ENCODE results near the gene HOXC11.

Gene HOXC11

DNA sequence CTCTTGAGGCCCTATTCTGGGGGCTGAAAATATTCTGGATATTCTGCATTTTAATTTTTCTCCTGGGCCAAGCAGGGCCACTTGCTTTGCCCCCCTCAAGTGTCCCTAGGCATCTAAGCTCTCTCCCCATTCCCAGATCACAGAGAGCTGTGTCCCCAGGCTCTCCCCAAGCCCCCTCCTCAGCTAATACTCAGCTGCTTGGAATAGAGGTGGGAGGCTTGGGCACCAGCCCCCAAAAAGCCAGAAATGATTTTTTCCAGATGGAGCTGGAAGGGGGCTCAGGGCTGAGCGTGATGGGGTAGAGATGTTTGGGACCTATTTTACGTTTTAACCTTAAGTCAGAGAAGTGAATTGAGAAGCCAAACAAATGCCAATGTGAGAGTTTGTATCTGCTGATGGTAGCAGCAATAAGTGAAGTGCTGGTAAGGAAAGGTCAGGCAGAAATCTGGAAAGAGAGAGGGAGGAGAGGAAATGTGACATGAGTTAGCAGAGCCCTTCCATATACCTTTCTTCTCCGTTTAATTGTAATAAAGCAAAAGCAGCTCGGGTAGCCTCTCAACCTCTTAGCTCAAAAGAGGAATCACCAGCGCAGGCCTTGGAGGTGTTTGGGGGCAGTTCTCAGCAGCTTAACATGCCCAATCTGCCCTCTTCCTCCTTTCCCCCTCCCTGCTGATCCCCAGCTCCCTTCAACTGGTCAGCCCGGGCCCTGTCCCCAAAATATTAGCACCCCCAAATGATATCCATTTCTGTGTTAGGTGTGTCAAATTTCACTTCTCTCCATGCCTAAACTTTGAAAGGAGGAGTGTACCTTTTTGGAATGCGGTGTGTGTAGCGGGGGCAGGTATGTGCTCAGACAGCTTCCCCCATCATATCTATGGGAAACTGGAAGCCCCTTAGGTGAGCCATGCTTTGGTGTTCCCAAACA, 50.3 kb downstream of the HOXC11 start:
- no peak for TF ChIP-seq CTCF (conservative IDR thresholded peaks at IDR 0.05; ENCODE audit: control insufficient read depth, insufficient read depth, low read depth, low read length)
- DNase-seq (ENCODE audit: low read depth): no peak
- H3K4me3 ChIP-seq (ENCODE audit: control insufficient read depth, low read depth, low read length): peak overlapping the region; percentile 33

GRCh38 chr12:54024127-54024526, 51.2 kb downstream of the HOXC11 start:
- peak overlapping the region; percentile 33 for H3K4me3 ChIP-seq (ENCODE audit: control insufficient read depth, low read depth, low read length)
- DNase-seq (ENCODE audit: low read depth): no peak
- TF ChIP-seq CTCF (conservative IDR thresholded peaks at IDR 0.05; ENCODE audit: control insufficient read depth, insufficient read depth, low read depth, low read length): no peak

DNA sequence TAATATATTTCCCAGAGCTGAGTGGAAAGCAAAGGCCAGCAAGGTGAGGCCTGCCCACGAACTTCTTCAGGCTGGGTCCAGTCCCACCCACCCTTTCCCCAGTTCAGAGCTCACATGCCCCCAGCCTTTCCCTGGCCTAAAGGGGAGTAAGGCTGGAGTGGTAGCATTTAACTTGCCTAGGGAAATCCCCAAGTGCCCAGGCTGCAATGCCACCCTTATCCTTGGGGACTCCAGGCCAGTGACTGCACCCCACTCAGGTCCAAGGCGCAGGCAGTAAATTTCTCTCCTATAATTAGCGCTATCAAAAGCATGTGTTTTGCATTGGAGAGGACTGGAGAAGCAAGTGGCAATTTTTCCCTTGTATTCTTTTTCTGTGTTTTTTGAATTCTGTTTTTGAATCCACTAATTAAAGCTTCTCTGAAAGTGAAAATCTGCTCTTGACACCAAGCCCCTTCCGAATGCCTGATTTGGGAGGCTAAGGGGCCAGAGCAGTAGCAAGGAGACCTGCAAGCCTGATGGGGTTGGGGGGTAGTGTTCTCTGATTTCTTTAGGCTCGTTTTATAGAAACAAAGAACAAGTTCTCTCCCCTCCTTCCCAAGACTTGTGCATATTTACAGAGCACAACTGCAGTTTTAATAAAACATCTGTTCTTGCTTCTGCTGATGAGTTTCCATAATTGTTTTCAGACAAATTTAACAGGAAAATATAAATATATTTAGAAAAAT, 51.8 kb downstream of the HOXC11 start:
- H3K4me3 ChIP-seq (ENCODE audit: control insufficient read depth, low read depth, low read length): peak overlapping the region; percentile 33
- no peak for DNase-seq (ENCODE audit: low read depth)
- no peak for TF ChIP-seq CTCF (conservative IDR thresholded peaks at IDR 0.05; ENCODE audit: control insufficient read depth, insufficient read depth, low read depth, low read length)

DNA sequence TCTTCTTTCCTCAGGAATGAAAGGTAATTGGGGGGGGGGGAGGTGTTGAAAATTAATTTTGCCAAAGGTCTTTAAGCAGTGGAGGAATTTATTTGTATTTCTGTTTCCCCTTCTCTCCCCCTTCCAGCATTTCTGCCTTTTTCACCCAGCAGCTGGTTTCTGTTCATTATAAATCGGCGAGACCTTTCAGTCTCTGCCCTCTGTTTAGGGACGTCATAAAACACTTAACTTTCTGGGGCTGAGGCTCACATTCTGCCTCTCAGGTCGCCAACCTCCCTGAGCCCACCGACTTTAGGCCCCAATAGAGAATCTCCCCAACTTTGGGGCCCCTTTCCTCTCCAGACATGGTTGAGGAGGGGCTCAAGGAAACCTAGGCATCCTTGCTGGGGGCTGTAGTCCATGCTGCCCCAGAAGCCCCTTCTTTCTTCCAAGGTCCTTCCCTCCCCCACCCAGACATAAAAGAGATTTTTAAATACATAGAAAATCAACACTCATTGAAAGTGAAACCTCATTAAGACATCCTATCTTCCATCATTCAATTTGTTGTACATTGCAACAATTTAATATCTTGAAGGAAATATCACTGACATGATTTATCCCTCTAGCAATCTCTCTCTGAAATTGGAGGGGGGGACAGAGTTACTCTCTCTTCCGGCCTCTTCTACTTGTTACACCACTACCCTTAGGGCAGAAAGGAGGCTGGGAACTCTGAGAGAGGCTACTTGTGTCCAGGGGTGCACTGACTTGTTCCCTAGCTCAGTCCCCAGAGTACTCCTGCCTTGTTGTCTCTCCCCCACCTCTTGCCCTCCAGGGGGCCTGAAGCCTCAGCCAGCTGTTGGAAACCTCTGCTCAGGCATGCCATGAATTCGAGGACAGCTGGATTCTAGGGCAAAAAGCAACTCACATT, 52.8 kb downstream of the HOXC11 start:
- peak overlapping the region; percentile 20 for H3K4me3 ChIP-seq (ENCODE audit: control insufficient read depth, low read depth, low read length)
- peak; percentile 58 for DNase-seq (ENCODE audit: low read depth)
- no peak for TF ChIP-seq CTCF (conservative IDR thresholded peaks at IDR 0.05; ENCODE audit: control insufficient read depth, insufficient read depth, low read depth, low read length)

DNA sequence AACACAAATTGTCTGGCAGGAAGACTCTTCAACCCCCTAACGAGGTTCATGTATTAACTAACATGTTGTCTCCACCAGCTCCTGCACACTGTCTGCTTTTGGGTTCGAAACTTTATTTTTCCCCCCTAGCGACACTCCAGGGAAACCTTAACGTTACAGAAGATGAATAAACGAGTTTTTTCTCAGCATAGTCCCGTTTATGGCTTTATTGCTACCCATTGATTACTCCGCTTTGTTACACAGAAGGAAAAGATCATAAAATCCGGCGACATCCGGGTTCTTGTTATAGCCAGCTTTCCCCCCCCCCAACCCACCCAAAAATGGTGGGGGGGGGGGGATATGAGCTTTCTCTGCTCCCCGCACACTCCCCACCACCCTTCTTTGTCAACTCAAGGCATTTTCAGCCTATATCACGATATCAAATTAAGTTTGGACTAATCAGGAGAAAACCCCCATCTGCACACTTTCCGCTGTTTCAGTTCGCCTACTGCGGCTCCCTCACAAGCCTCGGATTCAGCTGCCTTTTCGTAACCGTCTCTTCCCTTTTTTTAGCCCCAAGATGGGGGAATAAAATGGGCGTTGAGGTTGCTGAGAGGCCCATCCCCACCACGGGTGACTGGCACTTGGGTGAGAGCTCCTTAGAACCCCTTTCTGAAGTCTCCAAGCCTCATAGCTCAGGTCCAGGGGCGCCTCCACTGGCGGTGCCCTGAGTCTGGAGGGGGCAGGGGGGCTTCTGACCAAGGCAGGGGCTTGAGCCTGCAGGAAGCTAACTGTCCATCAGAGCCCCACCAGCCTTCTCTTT, 53.9 kb downstream of the HOXC11 start:
- DNase-seq (ENCODE audit: low read depth): peak; percentile 45
- TF ChIP-seq CTCF (conservative IDR thresholded peaks at IDR 0.05; ENCODE audit: control insufficient read depth, insufficient read depth, low read depth, low read length): no peak
- peak overlapping the region; percentile 20 for H3K4me3 ChIP-seq (ENCODE audit: control insufficient read depth, low read depth, low read length)

All from fibroblast of mammary gland (primary cell).